Adrenal gland (tissue), 12 donors: ENCODE results near the gene ARHGAP20. TPM values are rescaled to one million over a fixed set of nuclear protein-coding genes. Genes with fewer than 3 reads are reported as not detected.

ENCODE experiments used
- DNase-seq, 7 donors: peaks; one replicate each; pipeline ENCODE4 v3.0.0-alpha.2; 2019 to 2020
- H3K27ac ChIP-seq, 5 donors: fragments of 200-600 bp; sonication (generic) in 4 of 5; 1 replicate in 3 of 5; 2 replicates in 2 of 5; pipeline versions ENCODE4 v1.5.1 to v1.8.0; 2016 to 2020; ENCODE audit warnings: mild to moderate bottlenecking in 1 of 5
- H3K27me3 ChIP-seq: fragments of 200-600 bp; 2 replicates; pipeline ENCODE4 v1.8.0; 2021
- H3K36me3 ChIP-seq, 2 donors: fragments of 200-600 bp; replicated peaks in 1 of 2; 1 replicate in 1 of 2; 2 replicates in 1 of 2; pipeline versions ENCODE4 v1.5.1 to v1.8.0; 2018 to 2022
- H3K4me1 ChIP-seq, 2 donors: fragments of 200-600 bp; replicated peaks in 1 of 2; 1 replicate in 1 of 2; 2 replicates in 1 of 2; pipeline versions ENCODE4 v1.5.1 to v1.8.0; 2018 to 2021
- H3K4me3 ChIP-seq, 4 donors: fragments of 200-600 bp; sonication (generic) in 3 of 4; one replicate each; pipeline ENCODE4 v1.5.1; 2016 to 2018
- H3K9me3 ChIP-seq, 3 donors: fragments of 200-600 bp; sonication (generic) in 1 of 3; replicated peaks in 1 of 3; 1 replicate in 2 of 3; 2 replicates in 1 of 3; pipeline versions ENCODE4 v1.5.1 to v1.8.0; 2016 to 2021
- POLR2A ChIP-seq, 2 donors: fragments of 450-650 bp; IDR thresholded peaks; one replicate each; pipeline ENCODE4 v1.6.1; 2017; ENCODE audit warnings: antibody characterized with exemption in 2 of 2, mild to moderate bottlenecking in 2 of 2, moderate library complexity in 1 of 2
- WGBS, 4 donors: extraction: QIAGEN DNeasy Blood & Tissue Kit in 2 of 4; methylation state at CpG; one replicate each; pipeline versions ENCODE4 v1.1.5 to v1.1.7; 2013 to 2017; 5-methylcytosine and 5-hydroxymethylcytosine counted together
- intact Hi-C, 2 donors: fragments of 100-400 bp; cut with DNase I; formaldehyde crosslinking; loops; one replicate each; pipeline versions ENCODE4 v1.14.1 to v1.15.0; 2022 to 2023
- polyA plus RNA-seq, 3 donors: library from polyadenylated mRNA; stranded (reverse); fragments of 200-250 nt in 2 of 3; fragments of 350-450 nt in 1 of 3; fragmentation: Illumina TruSeq in 1 of 3; extraction: RNeasy Lipid Tissue Mini Kit (QIAGEN cat#74804) in 1 of 3; gene quantifications; one replicate each; pipeline ENCODE4 v1.2.3, GENCODE V29; 2013 to 2014
- total RNA-seq, 9 donors: library from RNA; depleted of rRNA in 4 of 9; stranded (reverse); fragments of >200 nt in 4 of 9; fragments of 120-200 nt in 1 of 9; fragmentation: NEBNext Ultra II Directional in 1 of 9; extraction: Animal tissue kit (Norgen Biotek cat#: 25700) in 1 of 9; gene quantifications; one replicate each; pipeline versions ENCODE4 v1.1.0 to v1.2.4, GENCODE V29; 2013 to 2023
- TF ChIP-seq, protein P1 (sequence below), 6 experiments: fragments of 450-650 bp in 4 of 6; fragments of 200-600 bp in 2 of 6; sonication (generic) in 1 of 6; IDR thresholded peaks; 1 replicate in 5 of 6; 2 replicates in 1 of 6; pipeline versions ENCODE4 v1.5.1 to v1.8.0; 2016 to 2021; ENCODE audit warnings: antibody characterized with exemption in 6 of 6, mild to moderate bottlenecking in 2 of 6, moderate library complexity in 1 of 6
- donor health status: healthy with polysubstance abuse.
- donor health status: Bipolar disorder and iron deficiency.
- donor health status: DM: yes; HTN: yes; CAD: no.
- donor health status: DM: no; HTN: no; CAD: no.
- donor health status: DM: no; HTN: no; CAD: no.
- donor health status: DM: yes; HTN: yes; CAD: no.

ARHGAP20 gene
- total and polyA plus RNA-seq, 12 donors: 0.84 to 8.2 (median 3.7) TPM

DNA sequence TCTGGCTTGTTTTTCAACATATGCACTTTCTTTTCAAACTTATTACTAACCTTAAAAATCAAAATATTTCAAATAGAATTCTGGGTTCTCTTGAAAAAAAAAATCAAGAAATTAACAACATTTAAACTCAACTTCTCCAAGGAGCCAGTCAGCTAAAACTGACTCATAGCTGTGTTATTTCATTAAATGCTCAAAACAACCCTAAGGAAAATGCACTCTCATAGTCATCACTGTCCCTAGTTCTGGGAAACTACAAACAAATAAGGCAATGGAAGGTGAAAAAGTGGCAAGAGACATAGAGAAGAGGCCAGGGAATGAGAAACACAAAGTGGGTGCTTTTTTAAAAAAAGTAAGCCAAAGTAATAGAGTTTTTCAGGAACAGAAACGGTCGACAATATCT, 4.1 kb upstream of the ARHGAP20 start:
- DNase-seq: no peak
- peaks cover 0 to 9% of the 10 kb centered on the region in 2 donors for H3K4me1 ChIP-seq
- no peaks in the 10 kb centered on the region for H3K9me3 ChIP-seq
- H3K27me3 ChIP-seq: no peaks in the 10 kb centered on the region
- H3K36me3 ChIP-seq: no peaks in the 10 kb centered on the region
- TF ChIP-seq, protein P1, sequence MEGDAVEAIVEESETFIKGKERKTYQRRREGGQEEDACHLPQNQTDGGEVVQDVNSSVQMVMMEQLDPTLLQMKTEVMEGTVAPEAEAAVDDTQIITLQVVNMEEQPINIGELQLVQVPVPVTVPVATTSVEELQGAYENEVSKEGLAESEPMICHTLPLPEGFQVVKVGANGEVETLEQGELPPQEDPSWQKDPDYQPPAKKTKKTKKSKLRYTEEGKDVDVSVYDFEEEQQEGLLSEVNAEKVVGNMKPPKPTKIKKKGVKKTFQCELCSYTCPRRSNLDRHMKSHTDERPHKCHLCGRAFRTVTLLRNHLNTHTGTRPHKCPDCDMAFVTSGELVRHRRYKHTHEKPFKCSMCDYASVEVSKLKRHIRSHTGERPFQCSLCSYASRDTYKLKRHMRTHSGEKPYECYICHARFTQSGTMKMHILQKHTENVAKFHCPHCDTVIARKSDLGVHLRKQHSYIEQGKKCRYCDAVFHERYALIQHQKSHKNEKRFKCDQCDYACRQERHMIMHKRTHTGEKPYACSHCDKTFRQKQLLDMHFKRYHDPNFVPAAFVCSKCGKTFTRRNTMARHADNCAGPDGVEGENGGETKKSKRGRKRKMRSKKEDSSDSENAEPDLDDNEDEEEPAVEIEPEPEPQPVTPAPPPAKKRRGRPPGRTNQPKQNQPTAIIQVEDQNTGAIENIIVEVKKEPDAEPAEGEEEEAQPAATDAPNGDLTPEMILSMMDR (IDR thresholded peaks at IDR 0.05): no peak
- TF ChIP-seq POLR2A (IDR thresholded peaks at IDR 0.05): no peak
- intact Hi-C loops: loop anchor here in 1 of 2 donors (10.0 kb wide), 1 partner anchor 518 kb away; no protein-coding TSS in a partner anchor
- WGBS, 4 donors: 92 to 99% (median 97%) methylated on average over 2 of the region's 2 CpGs
- no peak overlapping the region for H3K27ac ChIP-seq
- H3K4me3 ChIP-seq: no peak overlapping the region

DNA sequence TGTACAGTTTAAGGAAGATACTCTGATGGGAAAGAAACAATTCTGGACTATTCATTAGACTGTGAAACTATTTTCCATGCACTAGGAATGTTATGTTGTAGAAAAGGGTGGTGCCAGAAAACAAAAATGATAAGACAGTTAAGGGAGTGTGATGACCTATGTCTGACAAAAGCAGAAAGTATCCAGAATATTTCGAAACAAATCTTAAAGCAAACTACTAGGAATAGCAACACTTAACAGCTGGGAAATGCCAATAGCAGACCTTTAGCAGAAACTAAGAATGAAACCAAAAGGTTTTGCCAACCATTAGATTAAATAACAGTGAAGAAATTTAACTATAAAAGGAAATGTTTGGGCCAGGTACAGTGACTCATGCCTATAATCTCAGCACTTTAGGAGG, 3.3 kb upstream of the ARHGAP20 start:
- H3K36me3 ChIP-seq: no peaks in the 10 kb centered on the region
- intact Hi-C loops: loop anchor here in 1 of 2 donors (10.0 kb wide), 1 partner anchor 519 kb away; no protein-coding TSS in a partner anchor
- WGBS, 4 donors: 39 to 43% (median 40%) methylated on average over 1 of the region's 1 CpG
- H3K27me3 ChIP-seq: no peaks in the 10 kb centered on the region
- H3K9me3 ChIP-seq: no peaks in the 10 kb centered on the region
- H3K4me3 ChIP-seq: no peak overlapping the region
- H3K4me1 ChIP-seq: peaks cover 0 to 17% of the 10 kb centered on the region in 2 donors
- no peak for DNase-seq
- no peak overlapping the region for H3K27ac ChIP-seq
- TF ChIP-seq, protein P1 (IDR thresholded peaks at IDR 0.05): no peak
- TF ChIP-seq POLR2A (IDR thresholded peaks at IDR 0.05): no peak

DNA sequence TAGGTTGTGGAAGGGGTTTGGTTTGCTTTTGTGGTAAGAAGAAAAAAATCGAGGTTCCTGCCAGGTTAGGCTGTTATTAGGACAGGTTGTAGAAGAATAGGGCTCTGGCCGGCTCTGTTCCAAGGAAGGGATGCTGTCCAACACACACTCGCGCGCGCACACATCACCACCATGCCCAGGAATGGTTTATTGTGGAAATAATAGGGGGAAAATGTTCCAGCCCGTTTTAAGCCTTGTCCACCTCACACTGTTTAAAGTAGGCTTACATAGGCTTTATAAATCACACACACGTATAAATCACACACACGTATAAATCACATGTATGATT, 1.2 kb upstream of the ARHGAP20 start:
- DNase-seq: no peak
- intact Hi-C loops: loop anchor here in 1 of 2 donors (10.0 kb wide), 1 partner anchor 521 kb away; no protein-coding TSS in a partner anchor
- Histone ChIP-seq H3K9me3 (no peaks in the 10 kb centered on the region), H3K27me3 (no peaks in the 10 kb centered on the region), H3K27ac (peak overlapping the region in 2 of 5 donors; percentile 53 to 87), H3K4me3 (peak overlapping the region in 1 of 4 donors; percentile 85), H3K36me3 (no peaks in the 10 kb centered on the region), H3K4me1 (peaks cover 0 to 21% of the 10 kb centered on the region in 2 donors)
- WGBS, 4 donors: 23 to 32% (median 30%) methylated on average over 9 of the region's 9 CpGs
- no peak for TF ChIP-seq POLR2A (IDR thresholded peaks at IDR 0.05)
- TF ChIP-seq, protein P1 (IDR thresholded peaks at IDR 0.05): no peak

DNA sequence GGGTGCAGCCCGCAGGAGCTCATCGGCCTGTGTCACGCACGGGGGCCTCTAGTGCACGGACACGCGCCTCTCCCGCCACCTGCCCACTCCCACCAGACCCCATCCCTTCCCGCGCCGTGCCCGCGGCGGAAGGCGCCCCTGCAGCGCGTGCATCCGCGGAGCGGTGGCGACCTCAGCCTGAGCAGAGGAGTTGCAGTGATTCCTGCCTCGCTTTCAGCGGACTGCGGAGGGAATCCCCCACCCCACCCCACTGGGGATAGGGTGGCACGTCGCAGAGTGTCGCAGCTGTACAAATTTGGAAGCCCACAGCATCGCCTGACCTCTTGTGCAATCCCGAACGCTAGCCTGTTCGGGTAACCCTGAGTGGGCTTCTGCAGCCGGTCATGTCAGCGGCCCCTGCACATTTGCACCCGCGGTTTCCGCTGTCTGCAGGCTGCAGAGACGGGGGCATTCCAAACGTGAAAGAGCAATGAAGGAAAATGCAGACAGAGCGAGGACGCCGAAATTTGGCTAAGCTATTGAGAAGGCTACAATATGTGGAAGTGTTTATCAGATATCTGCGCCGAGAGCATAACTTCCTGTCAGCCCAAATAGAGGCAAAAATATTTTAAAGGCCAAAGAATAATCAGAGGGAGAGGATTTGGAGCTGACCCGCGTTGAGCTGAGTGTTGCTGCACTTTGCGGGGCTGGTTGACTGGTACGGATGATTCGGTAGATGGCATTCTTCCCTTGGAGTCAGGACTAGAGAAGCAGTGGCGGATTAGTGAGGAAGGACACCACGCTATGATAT, 617 bp upstream of the ARHGAP20 start:
- Histone ChIP-seq H3K4me3 (peak overlapping the region; percentile 13 to 85 (median 52)), H3K4me1 (peaks cover 0 to 21% of the 10 kb centered on the region in 2 donors), H3K9me3 (no peaks in the 10 kb centered on the region), H3K27me3 (no peaks in the 10 kb centered on the region), H3K27ac (peak overlapping the region in 3 of 5 donors; percentile 53 to 87 (median 61)), H3K36me3 (no peaks in the 10 kb centered on the region)
- DNase-seq: peak; percentile 36 to 69 (median 58)
- WGBS, 4 donors: 1 to 4% (median 1%) methylated on average over 16 to 50 of the region's 50 CpGs
- intact Hi-C loops: loop anchor here in 1 of 2 donors (10.0 kb wide), 1 partner anchor 522 kb away; no protein-coding TSS in a partner anchor
- TF ChIP-seq, protein P1 (IDR thresholded peaks at IDR 0.05): peak in 2 of 6 experiments; percentile 3 to 30
- TF ChIP-seq POLR2A (IDR thresholded peaks at IDR 0.05): no peak
